Measurements from ENCODE around the gene GPR75. TPM values are rescaled to one million over a fixed set of nuclear protein-coding genes. Genes with fewer than 3 reads are reported as not detected.

The GPR75 gene
- total and polyA plus RNA-seq, 2 experiments from 2014 or later: 0.34 to 4.1 TPM

- Mint-ChIP-seq H3K4me1 (peaks cover 19% of the 10 kb centered on the region), H3K9me3 (no peaks in the 10 kb centered on the region), H3K4me3 (no peak overlapping the region), H3K36me3 (ENCODE audit: low read depth) (peaks cover 11% of the 10 kb centered on the region; the same call in 1 of the 3 replicates), H3K27me3 (ENCODE audit: insufficient read depth, low read depth, poor library complexity) (no peaks in the 10 kb centered on the region), H3K27ac (no peak overlapping the region)
- ATAC-seq: no peak
- Histone ChIP-seq H2AFZ (no peak overlapping the region), H4K20me1 (replicated peaks; ENCODE audit: insufficient read depth) (no peaks in the 10 kb centered on the region), H3K27me3 (ENCODE audit: insufficient read depth) (no peaks in the 10 kb centered on the region), H3K9me2 (ENCODE audit: insufficient read depth) (no peaks in the 10 kb centered on the region), H3K36me3 (ENCODE audit: insufficient read depth) (no peaks in the 10 kb centered on the region), H3K79me2 (replicated peaks; ENCODE audit: insufficient read depth) (no peaks in the 10 kb centered on the region), H3F3A (replicated peaks; ENCODE audit: low read depth) (no peaks in the 10 kb centered on the region), H3K27ac (ENCODE audit: low read depth) (no peak overlapping the region), H3K4me3 (no peak overlapping the region), H3K4me1 (ENCODE audit: insufficient read depth) (peaks cover 22% of the 10 kb centered on the region; the same call in 1 of the 2 replicates), H3K4me2 (no peak overlapping the region)
- TF ChIP-seq, protein P1, sequence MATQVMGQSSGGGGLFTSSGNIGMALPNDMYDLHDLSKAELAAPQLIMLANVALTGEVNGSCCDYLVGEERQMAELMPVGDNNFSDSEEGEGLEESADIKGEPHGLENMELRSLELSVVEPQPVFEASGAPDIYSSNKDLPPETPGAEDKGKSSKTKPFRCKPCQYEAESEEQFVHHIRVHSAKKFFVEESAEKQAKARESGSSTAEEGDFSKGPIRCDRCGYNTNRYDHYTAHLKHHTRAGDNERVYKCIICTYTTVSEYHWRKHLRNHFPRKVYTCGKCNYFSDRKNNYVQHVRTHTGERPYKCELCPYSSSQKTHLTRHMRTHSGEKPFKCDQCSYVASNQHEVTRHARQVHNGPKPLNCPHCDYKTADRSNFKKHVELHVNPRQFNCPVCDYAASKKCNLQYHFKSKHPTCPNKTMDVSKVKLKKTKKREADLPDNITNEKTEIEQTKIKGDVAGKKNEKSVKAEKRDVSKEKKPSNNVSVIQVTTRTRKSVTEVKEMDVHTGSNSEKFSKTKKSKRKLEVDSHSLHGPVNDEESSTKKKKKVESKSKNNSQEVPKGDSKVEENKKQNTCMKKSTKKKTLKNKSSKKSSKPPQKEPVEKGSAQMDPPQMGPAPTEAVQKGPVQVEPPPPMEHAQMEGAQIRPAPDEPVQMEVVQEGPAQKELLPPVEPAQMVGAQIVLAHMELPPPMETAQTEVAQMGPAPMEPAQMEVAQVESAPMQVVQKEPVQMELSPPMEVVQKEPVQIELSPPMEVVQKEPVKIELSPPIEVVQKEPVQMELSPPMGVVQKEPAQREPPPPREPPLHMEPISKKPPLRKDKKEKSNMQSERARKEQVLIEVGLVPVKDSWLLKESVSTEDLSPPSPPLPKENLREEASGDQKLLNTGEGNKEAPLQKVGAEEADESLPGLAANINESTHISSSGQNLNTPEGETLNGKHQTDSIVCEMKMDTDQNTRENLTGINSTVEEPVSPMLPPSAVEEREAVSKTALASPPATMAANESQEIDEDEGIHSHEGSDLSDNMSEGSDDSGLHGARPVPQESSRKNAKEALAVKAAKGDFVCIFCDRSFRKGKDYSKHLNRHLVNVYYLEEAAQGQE (IDR thresholded peaks at IDR 0.05; ENCODE audit: unreplicated experiment): no peak
- TF ChIP-seq, protein P2, sequence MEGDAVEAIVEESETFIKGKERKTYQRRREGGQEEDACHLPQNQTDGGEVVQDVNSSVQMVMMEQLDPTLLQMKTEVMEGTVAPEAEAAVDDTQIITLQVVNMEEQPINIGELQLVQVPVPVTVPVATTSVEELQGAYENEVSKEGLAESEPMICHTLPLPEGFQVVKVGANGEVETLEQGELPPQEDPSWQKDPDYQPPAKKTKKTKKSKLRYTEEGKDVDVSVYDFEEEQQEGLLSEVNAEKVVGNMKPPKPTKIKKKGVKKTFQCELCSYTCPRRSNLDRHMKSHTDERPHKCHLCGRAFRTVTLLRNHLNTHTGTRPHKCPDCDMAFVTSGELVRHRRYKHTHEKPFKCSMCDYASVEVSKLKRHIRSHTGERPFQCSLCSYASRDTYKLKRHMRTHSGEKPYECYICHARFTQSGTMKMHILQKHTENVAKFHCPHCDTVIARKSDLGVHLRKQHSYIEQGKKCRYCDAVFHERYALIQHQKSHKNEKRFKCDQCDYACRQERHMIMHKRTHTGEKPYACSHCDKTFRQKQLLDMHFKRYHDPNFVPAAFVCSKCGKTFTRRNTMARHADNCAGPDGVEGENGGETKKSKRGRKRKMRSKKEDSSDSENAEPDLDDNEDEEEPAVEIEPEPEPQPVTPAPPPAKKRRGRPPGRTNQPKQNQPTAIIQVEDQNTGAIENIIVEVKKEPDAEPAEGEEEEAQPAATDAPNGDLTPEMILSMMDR (conservative IDR thresholded peaks at IDR 0.05; ENCODE audit: low read depth in 2 of 2): no peak
- TF ChIP-seq EZH2phosphoT487 (IDR thresholded peaks at IDR 0.05; ENCODE audit: unreplicated experiment) (no peak), ZNF114 (CRISPR knock-in tag; IDR thresholded peaks at IDR 0.05) (no peak), POLR2AphosphoS5 (IDR thresholded peaks at IDR 0.05; ENCODE audit: low read depth) (no peak), ETS1 (IDR thresholded peaks at IDR 0.05) (no peak), NANOG (IDR thresholded peaks at IDR 0.05; ENCODE audit: borderline replicate concordance) (no peak), ZNF331 (CRISPR knock-in tag; IDR thresholded peaks at IDR 0.05; ENCODE audit: low read depth) (no peak), ZNF462 (CRISPR knock-in tag; IDR thresholded peaks at IDR 0.05) (no peak), JUNB (IDR thresholded peaks at IDR 0.05; ENCODE audit: unreplicated experiment) (no peak), STAT1 (IDR thresholded peaks at IDR 0.05; ENCODE audit: unreplicated experiment) (no peak), EZH2 (IDR thresholded peaks at IDR 0.05; ENCODE audit: low read depth, unreplicated experiment) (no peak), CREB1 (CRISPR knock-in tag; IDR thresholded peaks at IDR 0.05; ENCODE audit: low read depth) (no peak)
- DNase-seq (ENCODE audit: low spot score): peak; percentile 24
Measured at GRCh38 chr2:53856272-53856671, 3.5 kb downstream of the GPR75 start.

Data from GM23338 (cell line).